Measurements from ENCODE around the gene APLP2. TPM values are rescaled to one million over a fixed set of nuclear protein-coding genes. Genes with fewer than 3 reads are reported as not detected.

APLP2 gene
- total and polyA plus RNA-seq, 9 of the 15 experiments (the other 6 are each of a cell fraction or from before 2014, with no cell fraction given), result 17.4 to 164 (median 118) TPM

GRCh38 chr11:130077671-130078070 lies 8.0 kb downstream of the APLP2 start (continued):
- TF ChIP-seq SMARCC2 (IDR thresholded peaks at IDR 0.05; ENCODE audit: low read depth), result peak; percentile 77; the same call in 1 of the 2 replicates
- TF ChIP-seq MTA2 (IDR thresholded peaks at IDR 0.05; ENCODE audit: low read depth), result peak; percentile 70
- no peak for TF ChIP-seq KDM1A (IDR thresholded peaks at IDR 0.05)
- no peak for TF ChIP-seq BMI1 (IDR thresholded peaks at IDR 0.05; ENCODE audit: low read length)
- TF ChIP-seq ZNF696 (CRISPR knock-in tag; conservative IDR thresholded peaks at IDR 0.05), result no peak
- TF ChIP-seq CHAMP1 (IDR thresholded peaks at IDR 0.05), result 0 out of 2 replicates have a peak, but pooled peaks have one; percentile 19
- TF ChIP-seq HNRNPH1 (optimal IDR thresholded peaks at IDR 0.05; ENCODE audit: low read depth, low read length), result no peak
- no peak for TF ChIP-seq NR2C2 (CRISPR knock-in tag; IDR thresholded peaks at IDR 0.05)
- TF ChIP-seq NR2C2 (tag; IDR thresholded peaks at IDR 0.05), result no peak
- TF ChIP-seq ZNF3 (CRISPR knock-in tag; IDR thresholded peaks at IDR 0.05), result no peak
- TF ChIP-seq RBM14 (IDR thresholded peaks at IDR 0.05; ENCODE audit: borderline replicate concordance, insufficient read depth, low read depth, low read length), result no peak
- no peak for TF ChIP-seq CHD1 (IDR thresholded peaks at IDR 0.05; ENCODE audit: low read length)
- peak; percentile 94 for TF ChIP-seq ARID1B (IDR thresholded peaks at IDR 0.05)
- no peak for TF ChIP-seq NR0B1 (IDR thresholded peaks at IDR 0.05; ENCODE audit: partially characterized antibody)
- TF ChIP-seq JUND (IDR thresholded peaks at IDR 0.05; ENCODE audit: borderline replicate concordance, low read depth, low read length), result peak; percentile 67; the same call in 1 of the 2 replicates
- peak; percentile 70; the same call in 1 of the 3 replicates for TF ChIP-seq JUND (tag; IDR thresholded peaks at IDR 0.05; ENCODE audit: borderline replicate concordance, low read depth, low read length)
- 0 out of 4 replicates have a peak, but pooled peaks of 1 of the 2 experiments have one; percentile 20 for TF ChIP-seq RCOR1 (IDR thresholded peaks at IDR 0.05; ENCODE audit: borderline replicate concordance in 1 of 2, low read depth in 2 of 2, low read length in 2 of 2)
- TF ChIP-seq FOXP1 (CRISPR knock-in tag; IDR thresholded peaks at IDR 0.05), result no peak
- TF ChIP-seq HMG20B (CRISPR knock-in tag; IDR thresholded peaks at IDR 0.05), result no peak
- TF ChIP-seq BACH1 (tag; IDR thresholded peaks at IDR 0.05), result no peak
- no peak for TF ChIP-seq ZNF778 (CRISPR knock-in tag; IDR thresholded peaks at IDR 0.05)
- TF ChIP-seq E2F3 (CRISPR knock-in tag; IDR thresholded peaks at IDR 0.05), result no peak
- no peak for TF ChIP-seq ZFP1 (CRISPR knock-in tag; IDR thresholded peaks at IDR 0.05)
- TF ChIP-seq CC2D1A (IDR thresholded peaks at IDR 0.05), result peak; percentile 33; the same call in 1 of the 2 replicates
- TF ChIP-seq TAF1 (IDR thresholded peaks at IDR 0.05; ENCODE audit: control insufficient read depth, extremely low read depth, insufficient read depth, low read length, severe bottlenecking), result no peak
- no peak for TF ChIP-seq ZNF347 (CRISPR knock-in tag; IDR thresholded peaks at IDR 0.05; ENCODE audit: low read depth)
- no peak for TF ChIP-seq HSF4 (CRISPR knock-in tag; IDR thresholded peaks at IDR 0.05; ENCODE audit: borderline replicate concordance)
- TF ChIP-seq ZNF263 (CRISPR knock-in tag; IDR thresholded peaks at IDR 0.05; ENCODE audit: borderline replicate concordance), result no peak
- TF ChIP-seq CCAR2 (IDR thresholded peaks at IDR 0.05; ENCODE audit: low read depth, low read length), result no peak
